ENCODE measurements around the gene EFTUD2.

- TF ChIP-seq CTCF (IDR thresholded peaks at IDR 0.05) (no peak), POLR2A (IDR thresholded peaks at IDR 0.05) (no peak)
Measured at GRCh38 chr17:44915321-44915726, 16.1 kb upstream of the EFTUD2 start, which contains the start of gene GFAP.

Measured in body of pancreas (tissue), 4 donors.